T-helper 1 cell treated with Interleukin-12 subunit alpha and Interleukin-12 subunit beta and Interleukin-4 antibody, amounts not matched to agents 30 ng/mL and 1 ng/mL, for 36 hours (primary cell): ENCODE data around the gene PHIP. TPM values are rescaled to one million over a fixed set of nuclear protein-coding genes. Genes with fewer than 3 reads are reported as not detected.
"Not testable (repeated sequence)": the region's sequence is repeated elsewhere in the genome, so short reads cannot be mapped to it uniquely, and the experiment has no call there.

Experiments
- intact Hi-C: fragments of 100-400 bp; cut with micrococcal nuclease; formaldehyde crosslinking; loops from one replicate; pipeline ENCODE4 v1.15.1; 2024
- total RNA-seq: library from RNA; stranded (reverse); gene quantifications from 2 replicates; pipeline ENCODE4 v1.2.3, GENCODE V29; 2022

The PHIP gene
- total RNA-seq = 35.3 TPM in 2 replicates

DNA sequence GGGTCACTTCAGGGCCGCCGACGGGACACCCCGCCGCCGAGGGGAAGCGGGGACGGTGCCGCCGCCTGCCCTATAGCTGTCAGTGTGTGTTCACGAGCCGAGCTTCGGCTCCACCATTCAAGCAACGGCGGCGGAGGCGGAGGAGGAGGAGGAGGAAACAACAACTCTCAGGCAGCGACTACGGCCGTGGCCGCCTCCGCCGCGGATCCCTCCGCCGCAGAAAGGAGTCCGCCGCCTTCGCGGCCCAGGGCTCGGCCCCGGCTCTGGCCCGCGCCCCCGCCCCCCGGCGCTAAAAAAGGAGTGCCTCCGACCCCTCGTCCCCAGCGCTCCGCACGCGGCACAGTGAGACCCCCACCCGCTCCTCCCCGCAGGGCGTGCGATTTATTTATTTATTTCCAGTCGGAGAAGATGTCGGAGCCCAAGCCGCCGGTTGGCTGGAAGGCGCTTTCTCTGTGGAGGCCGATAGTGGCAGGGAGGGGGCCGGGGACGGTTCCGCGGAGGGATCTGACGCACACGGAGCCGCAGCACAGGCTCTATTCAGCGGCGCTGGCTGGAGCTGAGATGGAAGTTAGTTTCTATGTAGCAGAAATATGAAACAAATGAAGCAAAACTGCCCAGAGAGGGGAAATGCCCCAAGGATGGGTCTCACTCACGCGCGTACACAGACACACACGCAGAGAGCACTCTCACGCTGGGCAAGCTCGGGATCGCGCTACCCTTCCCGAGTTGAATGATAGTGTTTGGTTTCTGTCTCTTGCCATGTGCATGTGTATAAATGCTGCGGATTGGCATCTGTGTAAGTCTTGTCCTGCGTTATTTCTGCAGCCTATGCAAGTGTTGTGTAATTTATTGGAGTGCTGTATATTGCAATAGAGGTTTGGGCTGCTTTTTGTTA, at the start of gene PHIP:
TSS of gene PHIP (minus strand) at position 180 of the 895 bp plus-strand sequence. CDS start 186 bp downstream, outside the sequence.
- intact Hi-C loops = loop anchor here (1.0 to 5.0 kb wide), 9 partner anchors 9 to 1029 kb away; partner anchors contain the start of genes BCKDHB, ELOVL4, HMGN3 and IRAK1BP1

DNA sequence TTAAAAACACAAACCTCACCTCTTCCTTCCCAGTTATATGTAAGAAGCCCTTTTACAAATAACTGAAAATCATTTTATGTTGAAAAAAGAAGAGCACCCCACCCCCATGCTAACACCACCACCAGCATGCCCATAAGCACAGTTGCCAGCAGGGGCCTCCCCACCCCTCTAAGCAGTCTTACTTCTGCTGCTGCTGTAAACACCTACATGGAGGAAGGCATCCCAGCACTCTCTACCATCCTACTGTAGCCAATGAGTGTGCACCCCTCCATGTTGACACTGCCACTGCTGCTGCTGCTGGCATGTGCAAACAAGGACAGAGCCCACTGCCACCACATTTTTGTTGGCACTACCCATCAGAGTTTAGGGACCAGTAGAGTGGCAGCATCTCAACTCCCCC, 49.6 kb upstream of the PHIP start:
- intact Hi-C loops = no loop called here

DNA sequence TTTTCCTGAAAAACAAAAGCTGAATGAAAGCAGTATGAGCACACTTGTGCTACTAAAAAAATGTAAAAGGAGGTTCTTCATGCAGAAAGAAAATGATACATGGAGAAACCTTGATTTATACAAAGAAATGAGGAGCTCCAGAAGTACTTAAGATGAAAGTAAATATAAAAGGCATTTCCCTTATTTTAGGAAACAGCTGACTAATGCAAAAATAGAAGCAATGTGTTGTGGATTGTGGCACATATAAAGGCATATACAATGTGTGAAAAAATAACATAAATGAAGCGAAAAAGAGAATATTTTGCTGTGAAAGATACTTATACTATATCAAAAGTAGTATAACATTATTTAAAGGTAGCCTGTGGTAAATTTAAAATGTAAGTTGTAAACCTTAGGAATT, 41.2 kb upstream of the PHIP start:
- intact Hi-C loops = no loop called here

DNA sequence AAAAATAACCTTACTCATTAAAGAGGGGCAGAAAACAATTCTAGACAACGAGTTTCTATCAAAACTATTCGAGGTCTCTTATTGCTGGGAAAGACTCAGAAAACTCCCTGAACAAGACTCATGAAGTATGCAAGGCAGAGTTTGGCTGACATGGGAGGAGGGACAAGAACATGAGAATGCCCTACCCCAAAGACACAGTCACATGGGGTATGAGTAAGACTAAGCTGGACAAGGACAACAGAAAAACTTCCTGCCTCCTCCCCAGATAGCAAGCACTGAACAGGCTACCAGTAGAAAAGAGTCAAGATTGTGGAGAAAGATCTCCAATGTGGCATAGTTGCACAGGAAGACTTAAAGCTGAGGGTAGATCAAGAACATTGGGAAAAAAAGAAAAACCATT, 39.7 kb upstream of the PHIP start:
- intact Hi-C loops = no loop called here

DNA sequence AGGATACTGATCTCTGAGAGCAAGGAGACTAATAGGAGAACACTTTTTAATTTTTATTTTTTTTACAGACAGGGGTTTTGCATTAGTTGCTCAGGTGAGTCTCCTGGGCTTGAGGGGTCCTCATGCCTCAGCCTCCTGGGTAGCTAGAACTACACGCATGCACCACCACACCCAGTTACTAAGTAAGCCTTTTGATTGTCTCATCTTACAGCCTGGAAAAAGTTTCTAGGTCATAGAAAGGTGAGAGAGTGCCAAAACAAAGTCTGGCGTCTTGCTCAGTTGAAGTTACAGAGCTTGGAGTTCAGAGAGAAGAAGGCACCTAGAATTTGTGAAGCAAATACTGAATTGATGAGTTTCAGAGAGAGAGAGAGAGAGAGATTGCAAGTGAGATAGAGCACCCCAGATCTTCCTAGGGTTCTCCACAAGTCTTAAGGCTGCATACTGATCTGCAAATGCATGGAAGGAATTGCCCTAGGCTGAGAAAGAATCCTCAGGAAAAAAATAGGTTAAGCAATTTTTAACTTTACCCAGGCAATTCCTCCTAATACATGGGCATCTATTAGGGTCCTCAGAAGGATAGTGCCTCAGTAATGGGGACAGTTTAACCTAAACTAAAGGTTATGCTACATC, 37.6 kb upstream of the PHIP start:
- intact Hi-C loops = no loop called here

DNA sequence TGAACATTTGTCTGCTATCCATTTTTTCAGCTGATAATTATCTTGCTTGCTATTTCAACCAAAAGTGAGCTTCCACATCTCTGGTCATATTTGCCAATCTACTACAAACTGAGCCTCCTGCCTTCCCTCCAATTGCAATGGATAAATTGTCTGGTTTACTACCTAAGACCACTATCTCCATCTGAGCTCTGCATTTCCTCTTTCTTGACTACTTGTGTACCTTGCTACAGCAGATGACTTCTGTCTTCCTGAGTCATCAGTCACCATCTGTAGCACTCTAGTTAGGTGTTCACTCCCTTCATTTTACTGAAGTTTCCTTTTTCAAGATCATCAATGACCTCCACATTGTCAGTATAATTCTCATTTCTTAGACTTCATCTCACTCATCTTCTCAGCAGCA, 33.5 kb upstream of the PHIP start:
- intact Hi-C loops = no loop called here

DNA sequence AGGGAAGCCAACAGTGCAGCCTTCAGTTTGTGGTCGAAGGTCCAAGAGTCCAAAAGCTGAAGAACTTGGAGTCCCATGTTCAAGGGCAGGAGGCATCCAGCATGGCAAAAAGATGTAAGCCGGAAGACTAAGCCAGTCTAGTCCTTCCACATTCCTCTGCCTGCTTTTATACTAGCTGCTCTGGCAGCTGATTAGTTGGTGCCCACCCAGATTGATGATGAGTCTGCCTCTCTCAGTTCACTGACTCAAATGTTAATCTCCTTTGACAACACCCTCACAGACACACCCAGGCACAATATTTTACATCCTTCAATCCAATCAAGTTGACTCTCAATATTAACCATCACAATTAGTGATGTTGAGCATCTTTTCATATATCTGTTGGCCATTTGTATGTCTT, 23.1 kb upstream of the PHIP start:
- intact Hi-C loops = no loop called here

DNA sequence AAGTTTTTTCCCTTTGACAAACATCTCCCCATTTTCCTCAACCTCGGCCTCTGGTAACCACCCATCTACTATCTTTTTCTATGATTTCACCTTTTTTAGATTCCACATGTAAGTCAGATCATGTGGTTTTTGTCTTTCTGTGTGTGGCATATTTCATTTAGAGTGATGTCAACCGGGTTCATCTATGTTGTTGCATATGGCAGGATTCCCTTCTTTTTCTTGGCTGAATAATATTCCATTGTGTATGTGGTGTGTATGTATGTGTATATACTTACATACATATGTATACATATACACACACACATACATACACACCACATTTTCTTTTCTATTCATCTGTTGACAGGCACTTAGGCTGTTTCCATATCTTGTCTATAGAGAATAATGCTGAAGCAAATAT, 22.2 kb upstream of the PHIP start:
- intact Hi-C loops = no loop called here

DNA sequence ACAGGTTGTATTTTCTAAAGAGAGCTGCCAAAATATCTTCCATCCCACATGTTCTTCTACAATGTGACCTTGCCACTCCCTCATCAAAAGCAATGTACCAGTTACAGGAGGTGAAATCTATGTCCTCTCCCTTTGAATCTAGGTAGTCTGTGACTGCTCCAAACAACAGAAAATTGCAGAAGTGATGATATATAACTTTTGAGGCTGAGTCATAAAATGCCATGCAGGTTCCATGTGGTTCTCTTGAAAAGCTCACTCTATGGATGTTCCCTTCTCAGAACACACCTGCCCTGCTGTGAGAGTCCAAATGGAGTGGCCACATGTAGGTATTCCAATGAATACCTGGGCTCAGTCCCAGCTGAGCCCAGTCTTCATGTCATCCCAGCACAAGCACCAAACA, 16.9 kb upstream of the PHIP start:
- intact Hi-C loops = no loop called here

DNA sequence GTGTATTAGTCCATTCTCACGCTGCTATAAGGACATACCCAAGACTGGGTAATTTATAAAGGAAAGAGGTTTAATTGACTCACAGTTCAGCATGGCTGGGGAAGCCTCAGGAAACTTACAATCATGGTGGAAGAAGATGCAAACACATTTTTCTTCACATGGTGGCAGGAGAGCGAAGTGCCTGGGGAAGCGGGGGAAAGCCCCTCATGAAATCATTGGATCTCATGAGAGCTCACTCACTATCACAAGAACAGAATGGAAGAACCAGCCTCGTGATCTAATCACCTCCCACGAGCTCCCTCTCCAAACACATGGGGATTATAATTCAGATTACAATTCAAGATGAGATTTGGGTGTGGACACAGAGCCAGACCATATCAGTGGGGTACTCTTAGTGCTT, 13.7 kb upstream of the PHIP start:
- intact Hi-C loops = not testable (repeated sequence)

DNA sequence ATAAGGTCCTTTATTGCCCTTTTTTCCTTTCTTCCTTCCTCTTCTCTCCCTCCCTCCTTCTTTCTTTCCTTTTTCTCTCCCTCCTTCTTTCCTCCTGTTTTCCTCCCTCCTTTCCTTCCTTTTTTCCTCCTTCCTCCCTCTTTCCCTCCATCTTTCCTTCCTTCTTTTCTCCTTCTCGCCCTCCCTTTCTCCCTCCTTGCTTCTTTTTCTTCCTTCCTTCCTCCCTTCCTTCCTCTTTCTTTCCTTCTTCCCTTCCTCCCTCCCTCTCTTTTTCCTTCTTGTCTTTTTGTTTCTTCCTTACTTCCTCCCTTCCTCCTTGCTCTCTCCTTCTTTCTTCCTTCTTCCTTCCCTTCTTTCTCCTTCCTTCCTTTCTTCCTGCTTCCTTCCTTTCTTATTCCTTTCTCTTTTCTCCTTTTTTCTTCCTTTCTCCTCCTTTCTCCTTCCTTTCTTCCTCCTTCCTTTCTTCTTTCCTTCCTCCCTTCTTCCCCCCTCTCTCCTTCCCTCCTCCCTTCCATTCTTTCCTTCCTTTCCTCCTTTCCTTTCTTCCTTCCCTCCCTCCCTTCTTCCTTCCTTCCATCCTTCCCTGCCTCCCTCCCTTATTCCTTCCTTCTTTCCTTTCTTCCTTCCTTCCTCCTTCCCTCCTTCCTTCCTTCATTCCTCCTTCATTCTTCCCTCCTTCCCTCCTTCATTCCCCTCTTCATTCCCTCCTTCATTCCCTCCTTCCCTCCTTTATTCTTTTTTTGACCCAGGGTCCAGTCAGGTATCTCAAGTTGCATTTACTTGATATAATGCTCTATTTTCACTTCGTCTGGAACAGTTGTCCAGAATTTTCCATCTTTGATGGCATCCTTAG, 11.7 kb upstream of the PHIP start:
- intact Hi-C loops = no loop called here

DNA sequence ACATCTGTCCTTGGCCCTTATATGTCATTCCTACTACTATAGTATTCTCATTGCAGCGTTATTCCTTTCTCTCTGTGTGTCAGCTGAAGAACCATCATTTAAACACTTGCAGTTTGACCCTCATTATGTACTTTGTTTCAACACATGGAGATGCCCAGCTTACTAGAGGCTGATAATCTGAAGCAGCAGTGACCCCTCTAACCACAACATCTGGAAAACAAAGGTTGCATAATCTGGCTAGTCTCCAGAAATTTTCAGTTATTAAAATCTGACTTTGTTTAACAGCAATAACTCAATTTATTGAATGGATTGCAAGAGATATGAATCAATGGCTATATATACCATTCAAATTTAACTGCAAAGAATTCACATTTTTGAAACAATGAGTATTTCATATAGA, 6.6 kb upstream of the PHIP start:
- intact Hi-C loops = no loop called here

DNA sequence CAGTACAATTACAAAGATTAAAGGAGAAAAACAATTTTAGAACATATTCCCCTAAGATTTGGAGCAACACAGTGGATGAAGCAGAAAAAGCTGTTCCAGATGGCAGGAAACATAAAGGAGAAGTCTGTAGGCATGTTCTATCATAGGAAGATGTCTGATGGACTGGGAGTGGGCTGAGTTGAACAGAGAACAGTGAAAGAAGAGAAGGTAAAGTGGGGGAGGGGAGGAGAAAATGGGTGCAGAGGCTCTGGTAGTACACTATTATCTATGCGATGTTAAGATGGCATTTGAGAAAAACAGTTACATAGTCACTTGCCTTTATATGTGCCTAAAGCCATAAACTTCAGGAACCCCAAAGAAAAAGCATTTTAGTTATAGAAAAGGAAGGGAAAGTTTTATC, 4.2 kb upstream of the PHIP start:
- intact Hi-C loops = no loop called here

DNA sequence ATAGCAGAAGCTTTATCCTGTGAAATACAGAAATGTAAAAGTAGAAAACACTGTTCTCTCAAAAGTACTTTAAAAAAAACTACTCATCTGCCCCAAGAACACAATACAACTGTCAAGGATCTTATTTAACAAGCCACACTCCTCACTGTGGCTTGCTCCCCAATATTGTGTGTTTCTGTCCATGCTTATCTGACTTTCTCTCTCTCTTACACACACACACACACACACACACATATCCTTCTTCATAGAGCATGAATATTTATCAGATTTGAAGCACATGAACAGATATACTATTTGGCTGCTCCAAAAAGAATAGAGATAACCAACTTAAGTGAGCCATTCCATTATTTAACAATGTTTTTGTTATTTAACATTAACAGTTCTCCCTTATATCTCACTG, 3.6 kb upstream of the PHIP start:
- intact Hi-C loops = no loop called here

DNA sequence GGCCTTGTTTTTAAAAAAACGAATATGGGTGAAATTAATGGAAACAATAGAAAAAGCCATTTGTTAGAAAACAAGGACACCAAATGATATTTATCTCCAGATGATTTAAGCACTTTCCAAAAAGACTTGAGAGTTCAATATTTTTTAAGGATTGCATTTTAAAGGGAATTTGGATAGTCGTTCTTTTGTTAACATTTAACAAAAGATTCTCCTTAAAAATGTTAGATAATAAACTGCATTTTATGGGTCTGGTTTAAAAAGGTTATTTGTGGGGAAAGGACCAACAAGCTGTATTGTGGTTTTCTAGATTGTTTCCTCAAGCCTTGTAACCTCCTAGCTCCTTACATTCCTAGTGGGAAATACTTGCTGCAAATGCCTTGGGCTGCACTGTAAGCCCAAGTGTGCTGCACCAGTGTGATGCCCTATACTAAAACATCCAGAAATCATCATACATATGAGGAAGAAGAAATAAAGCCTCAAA, 1.5 kb upstream of the PHIP start:
- intact Hi-C loops = loop anchor here (5.0 kb wide), 4 partner anchors 593 to 1028 kb away; partner anchors contain the start of genes BCKDHB and ELOVL4

DNA sequence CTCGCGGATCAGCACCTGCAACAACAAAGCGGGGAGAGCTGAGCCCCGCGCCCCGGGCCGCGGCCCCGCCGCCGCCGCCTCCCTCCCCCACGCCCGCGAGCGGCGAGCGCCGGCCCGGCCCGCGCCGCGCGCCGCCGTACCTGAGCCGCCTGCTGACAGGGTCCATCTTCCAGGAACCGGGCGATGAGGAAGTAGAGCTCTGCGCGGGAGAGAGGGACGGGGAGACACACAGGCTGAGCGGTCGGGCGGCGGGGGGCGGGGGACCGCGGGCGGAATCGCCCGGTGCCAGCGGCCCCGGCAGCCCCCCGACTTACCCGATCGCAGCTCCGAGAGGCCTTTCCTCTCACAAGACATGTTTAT, 359 bp downstream of the PHIP start:
- intact Hi-C loops = loop anchor here (1.0 to 5.0 kb wide), 11 partner anchors 8 to 1030 kb away; partner anchors contain the start of genes BCKDHB, ELOVL4, HMGN3 and IRAK1BP1

DNA sequence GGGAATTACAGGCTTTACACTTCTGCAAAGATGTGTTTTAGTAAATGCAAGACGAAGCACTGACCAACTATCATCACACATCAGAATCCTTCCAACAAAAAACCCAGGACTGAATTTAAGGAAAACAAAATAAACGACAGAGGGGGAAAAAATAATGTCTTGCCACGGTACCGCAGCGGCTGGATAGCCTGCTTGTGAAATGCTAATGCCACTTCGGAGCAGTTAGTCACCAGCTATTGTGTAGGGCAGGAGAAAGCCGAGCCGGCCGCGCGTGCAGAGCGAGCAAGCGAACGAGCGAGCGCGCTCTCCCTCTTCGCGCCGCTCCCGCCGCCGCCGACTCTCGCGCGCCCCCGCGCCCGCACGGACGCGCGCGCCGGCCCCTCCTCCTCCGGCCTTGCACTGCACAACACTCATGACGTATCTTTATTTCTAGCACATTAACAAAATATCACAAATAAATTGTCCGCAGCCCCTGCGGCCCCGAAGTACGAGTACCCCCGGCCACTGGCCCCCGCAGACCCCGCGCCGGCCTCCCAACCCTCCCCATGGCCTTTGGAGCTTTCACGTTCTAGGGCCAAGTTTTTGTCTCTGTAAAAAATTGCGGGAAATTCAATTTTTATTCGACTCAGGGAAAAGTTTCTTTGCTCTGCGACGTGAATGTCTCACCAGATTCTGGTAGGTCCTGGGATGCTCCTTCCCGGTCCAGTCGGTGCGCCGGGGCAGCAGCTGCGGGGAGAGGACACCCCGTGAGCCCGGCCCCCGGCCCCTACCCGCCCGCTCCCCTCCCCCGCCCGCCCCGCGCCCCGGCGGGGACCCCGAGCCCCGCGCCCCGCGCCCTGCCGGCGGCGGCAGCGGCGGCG, 1.0 kb downstream of the PHIP start:
- intact Hi-C loops = loop anchor here (2.0 to 5.0 kb wide), 6 partner anchors 34 to 1030 kb away; partner anchors contain the start of genes BCKDHB and ELOVL4

DNA sequence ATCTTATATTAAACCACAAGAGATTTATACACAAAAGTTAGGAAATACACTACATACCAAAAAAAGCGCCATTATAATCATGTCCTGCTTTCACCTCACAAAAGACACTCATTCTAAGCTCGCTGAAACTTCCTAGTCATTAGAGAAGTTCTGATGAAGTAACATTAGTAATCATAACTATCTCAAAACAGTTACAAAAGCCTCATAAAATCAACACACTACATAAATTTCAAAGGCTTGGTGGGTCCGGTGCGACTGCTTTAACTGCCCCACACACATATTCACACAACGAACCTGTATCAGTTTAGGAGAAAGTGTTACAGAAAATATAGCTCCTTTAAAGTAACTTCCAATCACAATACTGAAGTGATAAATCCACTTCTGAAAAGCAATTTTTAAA, 1.9 kb downstream of the PHIP start:
- intact Hi-C loops = loop anchor here (2.0 to 5.0 kb wide), 6 partner anchors 33 to 1031 kb away; partner anchors contain the start of genes BCKDHB and ELOVL4

DNA sequence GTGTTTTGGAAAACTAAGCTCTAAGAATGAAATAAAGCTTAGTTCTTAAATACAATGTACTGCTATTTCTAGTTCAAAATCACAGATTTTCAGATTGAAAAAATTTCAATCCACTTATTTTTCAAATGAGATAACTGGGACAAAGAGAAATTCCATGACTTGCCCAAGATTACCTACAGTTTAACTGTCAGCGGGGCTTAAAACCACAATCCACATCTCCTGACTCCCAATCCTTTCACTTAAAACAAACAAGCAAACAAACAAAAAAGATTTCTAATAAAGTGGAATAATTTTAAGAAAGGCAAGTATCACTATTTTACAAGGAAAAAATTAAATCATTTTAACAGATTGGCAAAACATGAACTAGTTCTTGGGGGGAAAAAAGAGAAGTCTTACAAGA, 4.2 kb downstream of the PHIP start:
- intact Hi-C loops = no loop called here

DNA sequence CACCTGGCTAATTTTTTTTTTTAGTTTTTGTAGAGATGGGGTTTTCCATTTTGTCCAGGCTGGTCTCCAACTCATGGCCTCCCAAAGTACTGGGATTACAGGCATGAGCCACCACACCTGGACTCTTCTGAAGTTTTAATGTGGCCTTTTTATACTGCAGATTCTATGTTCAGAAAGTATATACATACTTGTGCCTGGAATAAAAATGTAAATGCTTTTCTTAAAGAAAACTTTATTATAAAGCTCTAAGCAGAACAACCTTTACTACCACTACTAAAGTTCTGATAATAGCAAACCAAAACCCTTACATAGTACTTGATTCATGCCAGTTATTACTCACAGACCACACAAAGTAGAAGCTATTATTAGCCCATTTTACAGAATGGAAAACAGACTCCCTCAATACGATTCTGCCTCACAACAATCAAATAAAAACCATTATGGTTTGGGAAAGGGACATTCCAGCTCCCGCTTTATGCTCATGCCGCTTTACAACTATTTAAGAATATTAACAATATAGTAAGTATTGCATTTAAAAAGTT, 5.3 kb downstream of the PHIP start:
- intact Hi-C loops = no loop called here
